ENCODE measurements around the gene BMPR1A. TPM values are rescaled to one million over a fixed set of nuclear protein-coding genes. Genes with fewer than 3 reads are reported as not detected.
"Not testable (repeated sequence)": the region's sequence is repeated elsewhere in the genome, so short reads cannot be mapped to it uniquely, and the experiment has no call there.

Gene BMPR1A
- total RNA-seq, 2 experiments from 2014 or later: 8.0 to 9.8 TPM

DNA sequence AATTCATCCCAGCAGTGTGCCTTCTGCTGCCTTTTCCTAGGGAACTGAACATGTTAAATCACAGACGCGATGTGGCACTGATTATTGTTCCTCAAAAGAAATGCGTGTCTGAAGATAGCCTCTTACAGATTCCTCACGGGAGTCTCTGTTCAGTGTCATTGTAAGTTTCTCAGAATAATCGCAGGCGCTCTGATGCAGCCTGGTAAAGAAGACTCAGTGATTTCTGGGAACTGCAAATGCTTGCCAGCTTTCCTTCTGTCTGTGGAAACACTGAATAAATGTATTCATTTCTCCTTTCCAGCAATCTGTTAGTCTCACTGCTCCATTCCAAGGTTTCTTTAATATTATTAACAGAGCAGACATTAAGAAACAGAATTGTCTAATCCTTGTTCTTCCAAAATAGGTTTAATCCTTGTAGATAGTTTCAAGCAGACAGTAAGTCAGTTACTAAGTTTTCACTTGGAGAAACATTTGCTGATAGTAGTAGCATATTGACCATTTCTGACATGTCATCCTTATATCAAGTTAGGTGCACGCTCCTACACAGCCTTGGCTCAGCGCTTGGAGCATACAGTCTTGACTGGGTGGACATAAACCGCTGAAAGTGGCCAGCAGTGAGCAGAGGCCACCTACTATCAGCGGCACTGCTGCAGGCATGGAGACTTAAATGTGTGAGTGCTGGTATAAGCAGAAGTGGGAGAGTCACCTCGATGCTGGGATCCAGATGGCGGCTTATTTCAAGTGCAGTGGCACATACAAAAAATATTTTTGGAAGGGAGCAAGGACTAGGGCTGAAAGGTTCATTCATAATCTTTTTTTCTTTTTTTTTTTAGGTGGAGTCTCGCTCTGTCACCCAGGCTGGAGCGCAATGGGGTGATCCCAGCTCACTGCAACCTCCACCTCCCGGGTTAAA, 173.3 kb downstream of the BMPR1A start:
- H3K27ac Mint-ChIP-seq: no peak overlapping the region
- H3K9me3 Mint-ChIP-seq (ENCODE audit: insufficient read depth): no peaks in the 10 kb centered on the region
- H3K27me3 Mint-ChIP-seq (ENCODE audit: low read depth): no peaks in the 10 kb centered on the region
- CTCF ChIA-PET: interaction anchor here (1.3 to 1.4 kb wide), 2 partner anchors 8 to 9 kb away, joined by 3 read pairs; no protein-coding TSS in a partner anchor
- peaks cover 4% of the 10 kb centered on the region for H3K36me3 Mint-ChIP-seq (ENCODE audit: low read depth)
- H3K4me1 Mint-ChIP-seq (ENCODE audit: low read depth): peaks cover 9% of the 10 kb centered on the region
- ATAC-seq: no peak
- POLR2A ChIA-PET: no interaction called here
- no peak overlapping the region for H3K4me3 Mint-ChIP-seq
- DNase-seq: no peak

GRCh38 chr10:86931872-86932271, 175.5 kb downstream of the BMPR1A start:
- peaks cover 9% of the 10 kb centered on the region for H3K4me1 Mint-ChIP-seq (ENCODE audit: low read depth)
- no peaks in the 10 kb centered on the region for H3K27me3 Mint-ChIP-seq (ENCODE audit: low read depth)
- no peak for DNase-seq
- H3K27ac Mint-ChIP-seq: no peak overlapping the region
- ATAC-seq: no peak
- ChIA-PET CTCF (no interaction called here), POLR2A (no interaction called here)
- H3K9me3 Mint-ChIP-seq (ENCODE audit: insufficient read depth): no peaks in the 10 kb centered on the region
- H3K36me3 Mint-ChIP-seq (ENCODE audit: low read depth): peaks cover 4% of the 10 kb centered on the region
- H3K4me3 Mint-ChIP-seq: no peak overlapping the region

GRCh38 chr10:86932674-86933073, 176.3 kb downstream of the BMPR1A start:
- DNase-seq: no peak
- POLR2A ChIA-PET: no interaction called here
- no peak overlapping the region for H3K4me3 Mint-ChIP-seq
- no peak for ATAC-seq
- H3K27ac Mint-ChIP-seq: no peak overlapping the region
- CTCF ChIA-PET: no interaction called here
- peaks cover 4% of the 10 kb centered on the region for H3K36me3 Mint-ChIP-seq (ENCODE audit: low read depth)
- H3K27me3 Mint-ChIP-seq (ENCODE audit: low read depth): peaks cover 3% of the 10 kb centered on the region
- H3K9me3 Mint-ChIP-seq (ENCODE audit: insufficient read depth): no peaks in the 10 kb centered on the region
- H3K4me1 Mint-ChIP-seq (ENCODE audit: low read depth): peaks cover 9% of the 10 kb centered on the region

DNA sequence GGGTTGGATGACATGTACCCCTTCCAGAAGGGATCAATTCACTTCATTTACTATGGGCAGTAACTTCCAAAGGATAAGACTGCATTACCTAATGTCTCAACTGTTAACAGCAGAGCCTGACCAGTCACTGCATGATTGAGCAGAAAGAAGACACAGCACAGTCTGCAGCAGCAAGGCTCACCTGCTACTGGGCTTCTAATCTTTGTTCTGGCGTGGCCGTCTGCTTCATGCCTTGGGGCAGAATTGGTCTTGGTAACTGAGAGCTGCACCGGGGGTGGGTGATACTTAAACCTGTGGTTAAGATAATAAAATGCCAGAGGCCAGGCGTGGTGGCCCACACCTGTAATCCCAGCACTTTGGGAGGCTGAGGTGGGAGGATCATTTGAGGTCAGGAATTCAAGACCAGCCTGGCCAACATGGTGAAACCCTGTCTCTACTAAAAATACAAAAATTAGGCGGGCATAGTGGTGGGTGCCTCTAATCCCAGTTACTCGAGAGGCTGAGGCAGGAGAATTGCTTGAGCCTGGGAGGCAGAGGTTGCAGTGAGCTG, 177.8 kb downstream of the BMPR1A start:
- CTCF ChIA-PET: interaction anchor here (0.7 kb wide), 1 partner anchor 32 kb away, joined by 3 read pairs; no protein-coding TSS in a partner anchor

DNA sequence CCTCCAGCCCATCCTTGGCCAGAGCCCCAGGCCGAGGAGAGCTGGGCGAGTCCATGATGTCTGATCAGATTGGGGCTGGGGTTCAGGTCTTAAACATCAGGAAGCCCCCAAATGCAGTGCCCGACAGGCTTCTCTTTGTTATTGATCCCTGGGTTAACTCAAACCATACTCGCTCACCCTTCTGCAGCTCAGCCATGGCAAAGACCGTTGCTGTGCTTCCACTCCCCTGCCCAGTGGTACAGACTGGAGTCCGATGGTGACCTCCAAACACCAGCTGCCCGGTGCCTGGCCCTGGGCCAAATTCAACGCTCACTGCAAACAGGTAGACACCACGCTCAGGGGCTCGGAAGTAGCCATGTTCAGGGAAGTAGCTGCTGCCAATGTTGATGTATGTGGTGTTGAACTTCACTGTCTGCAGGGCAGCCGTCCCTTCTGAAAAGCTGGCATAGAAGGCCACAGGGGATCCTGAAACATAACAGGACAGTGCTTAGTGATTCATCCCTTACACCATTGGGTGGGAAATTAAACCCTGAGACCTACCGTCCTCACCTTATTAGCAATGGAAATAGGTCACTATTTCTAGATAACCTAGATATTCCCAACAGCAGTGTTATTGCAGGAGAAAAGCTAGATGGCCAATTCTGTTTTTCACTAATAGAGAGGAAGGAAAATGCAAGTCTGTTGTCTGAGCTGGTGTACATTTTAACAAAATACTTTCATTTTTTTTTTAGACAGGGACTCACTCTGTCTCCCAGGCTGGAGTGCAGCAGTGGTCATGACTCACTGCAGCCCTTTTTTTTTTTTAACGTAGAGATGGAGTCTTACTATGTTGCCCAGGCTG, 180.5 kb downstream of the BMPR1A start:
- Mint-ChIP-seq H3K4me3 (no peak overlapping the region), H3K4me1 (ENCODE audit: low read depth) (peaks cover 9% of the 10 kb centered on the region), H3K36me3 (ENCODE audit: low read depth) (no peaks in the 10 kb centered on the region), H3K27me3 (ENCODE audit: low read depth) (peaks cover 3% of the 10 kb centered on the region), H3K9me3 (ENCODE audit: insufficient read depth) (no peaks in the 10 kb centered on the region), H3K27ac (no peak overlapping the region)
- ChIA-PET POLR2A (interaction anchor here (0.5 kb wide), 1 partner anchor 20 kb away, joined by 3 read pairs; no protein-coding TSS in a partner anchor), CTCF (interaction anchor here (1.5 to 2.0 kb wide), 3 partner anchors 21 to 37 kb away, joined by 3 to 5 read pairs (median 4); partner anchors contain the start of genes MMRN2 and SNCG)
- ATAC-seq: no peak
- DNase-seq: no peak

More for the DNA sequence above, 177.8 kb downstream of the BMPR1A start:
- H3K36me3 Mint-ChIP-seq (ENCODE audit: low read depth); ATAC-seq; H3K4me1 Mint-ChIP-seq (ENCODE audit: low read depth); H3K27me3 Mint-ChIP-seq (ENCODE audit: low read depth); H3K9me3 Mint-ChIP-seq (ENCODE audit: insufficient read depth); POLR2A ChIA-PET; H3K27ac Mint-ChIP-seq; DNase-seq; H3K4me3 Mint-ChIP-seq: not testable (repeated sequence)

DNA sequence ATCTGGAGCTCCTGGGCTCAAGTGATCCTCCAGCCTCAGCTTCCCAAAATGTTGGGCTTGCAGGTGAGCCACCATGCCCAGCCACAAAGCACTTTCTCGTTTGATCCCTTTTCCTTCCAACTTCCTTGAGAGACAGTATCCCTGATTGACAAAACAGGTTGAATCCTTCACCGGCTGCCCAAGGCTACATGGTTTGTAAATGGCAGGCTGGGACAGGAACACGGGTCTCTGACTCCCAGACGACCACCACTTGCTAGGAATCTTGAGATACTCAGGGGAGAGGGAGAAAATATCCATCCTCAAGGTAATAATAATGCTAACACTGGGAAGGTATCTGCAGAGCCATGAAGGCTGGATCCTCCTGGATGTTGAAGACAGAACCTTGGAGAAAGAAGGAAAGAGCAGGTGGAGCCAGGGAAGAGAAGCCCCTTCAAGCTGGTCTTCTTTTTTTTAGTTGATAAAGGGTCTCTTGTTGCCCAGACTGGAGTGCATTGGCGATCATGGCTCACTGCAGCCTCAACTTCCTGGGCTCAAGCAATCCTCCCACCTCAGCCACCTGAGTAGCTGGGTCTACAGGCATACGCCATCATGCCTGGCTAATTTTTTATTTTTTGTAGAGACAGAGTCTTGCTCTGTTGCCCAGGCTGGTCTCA, 181.2 kb downstream of the BMPR1A start:
- ChIA-PET CTCF (interaction anchor here (1.1 to 2.0 kb wide), 6 partner anchors 9 to 38 kb away, joined by 3 to 6 read pairs (median 4); partner anchors contain the start of genes MMRN2 and SNCG), POLR2A (interaction anchor here (0.5 kb wide), 1 partner anchor 21 kb away, joined by 3 read pairs; no protein-coding TSS in a partner anchor)
- ATAC-seq: no peak
- H3K27me3 Mint-ChIP-seq (ENCODE audit: low read depth): peaks cover 3% of the 10 kb centered on the region
- DNase-seq: no peak
- H3K4me1 Mint-ChIP-seq (ENCODE audit: low read depth): peaks cover 7% of the 10 kb centered on the region
- no peak overlapping the region for H3K27ac Mint-ChIP-seq
- no peaks in the 10 kb centered on the region for H3K9me3 Mint-ChIP-seq (ENCODE audit: insufficient read depth)
- H3K36me3 Mint-ChIP-seq (ENCODE audit: low read depth): no peaks in the 10 kb centered on the region
- H3K4me3 Mint-ChIP-seq: no peak overlapping the region

DNA sequence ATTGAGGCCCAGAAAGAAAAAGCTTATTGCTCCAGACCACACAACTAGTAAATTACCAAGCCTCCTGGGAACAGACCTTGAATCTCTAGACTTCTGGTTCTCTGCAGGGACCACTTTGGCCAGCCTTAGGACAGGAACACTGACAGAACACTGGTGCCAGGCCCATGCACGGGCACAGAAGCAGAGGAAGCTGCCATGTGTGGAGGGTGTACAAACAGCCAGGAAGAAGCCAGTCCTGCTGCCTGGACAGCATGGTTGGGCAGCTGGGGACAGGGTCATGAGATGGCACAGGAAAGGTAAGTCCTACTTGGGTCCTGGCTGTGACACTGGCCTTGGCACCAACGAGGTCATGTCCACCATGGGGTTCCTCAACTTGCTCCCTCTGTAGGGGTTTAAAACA, 181.8 kb downstream of the BMPR1A start:
- ChIA-PET POLR2A (interaction anchor here (1.6 kb wide), 1 partner anchor 28 kb away, joined by 3 read pairs; no protein-coding TSS in a partner anchor), CTCF (interaction anchor here (1.1 to 2.0 kb wide), 10 partner anchors 9 to 38 kb away, joined by 3 to 9 read pairs (median 4); partner anchors contain the start of genes MMRN2 and SNCG)
- Mint-ChIP-seq H3K9me3 (ENCODE audit: insufficient read depth) (no peaks in the 10 kb centered on the region), H3K36me3 (ENCODE audit: low read depth) (no peaks in the 10 kb centered on the region), H3K27me3 (ENCODE audit: low read depth) (peaks cover 3% of the 10 kb centered on the region), H3K4me1 (ENCODE audit: low read depth) (peaks cover under 1% of the 10 kb centered on the region), H3K27ac (no peak overlapping the region), H3K4me3 (no peak overlapping the region)
- DNase-seq (no peak), ATAC-seq (no peak)

GRCh38 chr10:86940076-86940475, 183.7 kb downstream of the BMPR1A start:
- POLR2A ChIA-PET, H3K27ac Mint-ChIP-seq: not testable (repeated sequence)

DNA sequence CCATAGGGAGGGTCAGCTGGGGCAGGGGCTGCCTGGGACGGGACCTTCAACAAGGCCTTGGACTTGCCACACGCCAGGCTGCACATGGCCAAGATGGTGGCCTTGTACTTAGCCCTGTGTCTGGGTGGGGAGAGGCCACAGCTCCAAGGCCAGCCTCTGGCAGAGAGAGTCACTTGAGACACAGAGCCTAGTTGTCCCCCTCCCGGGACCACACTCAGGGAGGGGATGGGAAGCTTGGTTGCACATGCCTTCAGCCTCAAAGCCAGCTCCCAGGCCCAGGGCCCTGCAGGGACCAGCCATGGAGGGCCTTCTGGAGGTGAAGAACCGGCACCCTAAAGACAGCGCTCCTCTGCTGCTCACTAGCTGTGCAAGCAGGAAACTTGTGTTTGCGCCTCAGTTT, 184.3 kb downstream of the BMPR1A start:
- H3K27me3 Mint-ChIP-seq (ENCODE audit: low read depth): peaks cover 3% of the 10 kb centered on the region
- no peaks in the 10 kb centered on the region for H3K36me3 Mint-ChIP-seq (ENCODE audit: low read depth)
- no peak overlapping the region for H3K27ac Mint-ChIP-seq
- H3K4me3 Mint-ChIP-seq: no peak overlapping the region
- DNase-seq (no peak), ATAC-seq (no peak)
- ChIA-PET POLR2A (no interaction called here), CTCF (interaction anchor here (0.7 to 1.1 kb wide), 2 partner anchors 20 to 29 kb away, joined by 3 to 4 read pairs; no protein-coding TSS in a partner anchor)
- peaks cover 7% of the 10 kb centered on the region for H3K4me1 Mint-ChIP-seq (ENCODE audit: low read depth)
- H3K9me3 Mint-ChIP-seq (ENCODE audit: insufficient read depth): no peaks in the 10 kb centered on the region

More at GRCh38 chr10:86940076-86940475, 183.7 kb downstream of the BMPR1A start:
- not testable (repeated sequence) for H3K4me3 Mint-ChIP-seq; ATAC-seq; H3K36me3 Mint-ChIP-seq (ENCODE audit: low read depth); H3K27me3 Mint-ChIP-seq (ENCODE audit: low read depth); H3K4me1 Mint-ChIP-seq (ENCODE audit: low read depth); H3K9me3 Mint-ChIP-seq (ENCODE audit: insufficient read depth); DNase-seq
- CTCF ChIA-PET: interaction anchor here (0.6 to 1.2 kb wide), 9 partner anchors 16 to 155 kb away, joined by 3 to 11 read pairs (median 3); partner anchors contain the start of genes ADIRF and SHLD2

GRCh38 chr10:86941426-86941825, 185.0 kb downstream of the BMPR1A start:
- ChIA-PET CTCF (interaction anchor here (0.7 to 1.1 kb wide), 2 partner anchors 19 to 28 kb away, joined by 3 to 4 read pairs; no protein-coding TSS in a partner anchor), POLR2A (no interaction called here)
- DNase-seq: no peak
- Mint-ChIP-seq H3K4me1 (ENCODE audit: low read depth) (peaks cover 7% of the 10 kb centered on the region), H3K9me3 (ENCODE audit: insufficient read depth) (no peaks in the 10 kb centered on the region), H3K36me3 (ENCODE audit: low read depth) (no peaks in the 10 kb centered on the region), H3K27ac (no peak overlapping the region), H3K4me3 (no peak overlapping the region), H3K27me3 (ENCODE audit: low read depth) (peaks cover 3% of the 10 kb centered on the region)
- ATAC-seq: no peak

DNA sequence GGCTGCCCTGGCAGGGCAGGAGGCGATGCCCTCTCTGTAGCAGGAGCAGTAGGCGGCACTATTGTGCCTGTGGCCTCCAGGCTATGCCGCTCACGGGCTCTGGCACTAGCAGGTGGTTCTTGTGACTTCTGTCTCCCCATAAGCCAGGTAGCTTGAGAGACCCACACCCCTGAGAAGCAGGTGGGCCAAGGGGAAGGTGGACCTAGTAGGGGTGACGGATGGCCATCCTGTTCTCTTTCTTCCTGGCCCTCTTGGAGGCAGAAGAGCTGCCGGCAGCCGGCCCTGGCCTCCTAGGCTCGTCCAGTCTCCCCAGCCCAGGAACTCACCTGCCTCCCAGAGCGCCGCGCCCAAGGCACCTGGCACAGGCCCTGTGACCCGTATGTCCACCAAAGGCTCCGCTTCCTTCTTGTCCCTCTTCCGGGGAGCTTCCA, 185.6 kb downstream of the BMPR1A start:
- Mint-ChIP-seq H3K36me3 (ENCODE audit: low read depth) (no peaks in the 10 kb centered on the region), H3K27ac (no peak overlapping the region), H3K9me3 (ENCODE audit: insufficient read depth) (no peaks in the 10 kb centered on the region), H3K4me3 (no peak overlapping the region), H3K27me3 (ENCODE audit: low read depth) (peaks cover 7% of the 10 kb centered on the region), H3K4me1 (ENCODE audit: low read depth) (peaks cover 7% of the 10 kb centered on the region)
- ChIA-PET POLR2A (no interaction called here), CTCF (no interaction called here)
- no peak for ATAC-seq
- no peak for DNase-seq
